Heart left ventricle (tissue), 13 donors: ENCODE data around the gene POMGNT1.

Experiments used
- POLR2A ChIP-seq, 2 donors: fragments of 450-650 bp; IDR thresholded peaks; one replicate each; pipeline ENCODE4 v1.6.1; 2017; ENCODE audit warnings: antibody characterized with exemption in 2 of 2, mild to moderate bottlenecking in 2 of 2, moderate library complexity in 2 of 2
- TF ChIP-seq, protein P1 (sequence below), 12 donors: fragments of 200-600 bp; sonication (generic) in 4 of 12; IDR thresholded peaks; one replicate each; pipeline versions ENCODE4 v1.5.0 to v1.8.0; 2018 to 2022; ENCODE audit warnings: antibody characterized with exemption in 12 of 12, mild to moderate bottlenecking in 5 of 12
- donor health status: ischemic (EF 13 %, LVEDD 7.1; RV severe dilation, severe dysfunction).
- donor health status: DM: no; HTN: yes; CAD: no.
- donor health status: DM: no; HTN: no; CAD: no.
- donor health status: ischemic (EF 25% LVEDD 6.9; RV normal size, moderate dysfunction).
- donor health status: ischemic (EF 25% LVEDD 5.7; RV mildly dilated, moderate dysfunction).
- donor health status: ischemic (EF 35%, LVEDD 5.7; RV mildly dilated, moderate dysfunction).
- donor health status: nonischemic (EF 11% LVEDD 7.7; RV severe dilation, severe dysfunction).
- donor health status: DM: yes; HTN: yes; CAD: no.
- donor health status: PGD.
- donor health status: ischemic (EF 29% LVEDD 5.4; RV normal size, mild dysfunction).
- donor health status: nonischemic (EF 23%, LVEDD 6.1; RV moderate dilation, normal function).

DNA sequence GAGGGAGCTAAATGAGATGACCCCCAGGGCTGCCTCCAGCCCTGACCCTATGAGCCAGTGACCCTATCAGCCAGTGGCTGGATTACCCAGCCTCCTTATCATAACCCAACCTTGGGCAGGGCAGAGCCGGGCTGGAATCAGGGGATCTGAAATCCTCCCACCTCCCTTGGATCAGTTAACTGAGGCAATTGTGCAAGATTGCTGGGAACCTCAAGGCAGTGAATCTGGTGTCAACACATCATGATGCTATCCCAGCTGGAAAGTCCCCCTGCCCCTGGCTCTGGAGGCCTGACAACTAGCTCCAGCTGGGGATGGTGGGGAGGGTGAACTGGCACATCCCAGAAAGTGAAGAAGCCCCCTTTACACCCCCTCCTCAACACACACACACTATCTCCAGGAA, 29.8 kb downstream of the POMGNT1 start:
- TF ChIP-seq, protein P1, sequence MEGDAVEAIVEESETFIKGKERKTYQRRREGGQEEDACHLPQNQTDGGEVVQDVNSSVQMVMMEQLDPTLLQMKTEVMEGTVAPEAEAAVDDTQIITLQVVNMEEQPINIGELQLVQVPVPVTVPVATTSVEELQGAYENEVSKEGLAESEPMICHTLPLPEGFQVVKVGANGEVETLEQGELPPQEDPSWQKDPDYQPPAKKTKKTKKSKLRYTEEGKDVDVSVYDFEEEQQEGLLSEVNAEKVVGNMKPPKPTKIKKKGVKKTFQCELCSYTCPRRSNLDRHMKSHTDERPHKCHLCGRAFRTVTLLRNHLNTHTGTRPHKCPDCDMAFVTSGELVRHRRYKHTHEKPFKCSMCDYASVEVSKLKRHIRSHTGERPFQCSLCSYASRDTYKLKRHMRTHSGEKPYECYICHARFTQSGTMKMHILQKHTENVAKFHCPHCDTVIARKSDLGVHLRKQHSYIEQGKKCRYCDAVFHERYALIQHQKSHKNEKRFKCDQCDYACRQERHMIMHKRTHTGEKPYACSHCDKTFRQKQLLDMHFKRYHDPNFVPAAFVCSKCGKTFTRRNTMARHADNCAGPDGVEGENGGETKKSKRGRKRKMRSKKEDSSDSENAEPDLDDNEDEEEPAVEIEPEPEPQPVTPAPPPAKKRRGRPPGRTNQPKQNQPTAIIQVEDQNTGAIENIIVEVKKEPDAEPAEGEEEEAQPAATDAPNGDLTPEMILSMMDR (IDR thresholded peaks at IDR 0.05): no peak
- TF ChIP-seq POLR2A (IDR thresholded peaks at IDR 0.05): no peak
